ENCODE measurements around the gene SLC39A2. TPM values are rescaled to one million over a fixed set of nuclear protein-coding genes. Genes with fewer than 3 reads are reported as not detected.

SLC39A2 gene
- total RNA-seq, 1 experiment from 2014 or later: not detected

GRCh38 chr14:21015312-21015711, 16.2 kb downstream of the SLC39A2 start:
- H3K27ac Mint-ChIP-seq (ENCODE audit: low read depth, unreplicated experiment): no peak overlapping the region
- BruUV-seq (replicated peaks): no TSS peak
- CTCF ChIA-PET: interaction anchor here (0.6 to 14.8 kb wide), 58 partner anchors 8 to 1443 kb away, joined by 3 to 391 read pairs (median 5); partner anchors contain the start of genes APEX1, ARHGEF40, RNASE13 and RNASE4
- peaks cover 33% of the 10 kb centered on the region for H3K27me3 Mint-ChIP-seq (ENCODE audit: insufficient read depth, unreplicated experiment)
- intact Hi-C loops (cut with micrococcal nuclease): no loop called here
- H3K4me1 Mint-ChIP-seq (ENCODE audit: insufficient read depth, unreplicated experiment): peaks cover 7% of the 10 kb centered on the region
- no peak for DNase-seq (ENCODE audit: unreplicated experiment)
- H3K9me3 Mint-ChIP-seq (ENCODE audit: unreplicated experiment): no peaks in the 10 kb centered on the region
- POLR2A ChIA-PET: interaction anchor here (0.7 to 3.4 kb wide), 8 partner anchors 23 to 163 kb away, joined by 3 to 44 read pairs (median 4); partner anchors contain the start of genes ARHGEF40 and RNASE7
- peaks cover 5% of the 10 kb centered on the region for H3K36me3 Mint-ChIP-seq (ENCODE audit: insufficient read depth, unreplicated experiment)
- TF ChIP-seq CTCF (IDR thresholded peaks at IDR 0.05; ENCODE audit: unreplicated experiment): no peak
- no peak overlapping the region for H3K4me3 Mint-ChIP-seq (ENCODE audit: unreplicated experiment)

- H3K36me3 Mint-ChIP-seq (ENCODE audit: insufficient read depth, unreplicated experiment): peaks cover 5% of the 10 kb centered on the region
- TF ChIP-seq CTCF (IDR thresholded peaks at IDR 0.05; ENCODE audit: unreplicated experiment): no peak
- H3K27ac Mint-ChIP-seq (ENCODE audit: low read depth, unreplicated experiment): no peak overlapping the region
- H3K9me3 Mint-ChIP-seq (ENCODE audit: unreplicated experiment): no peaks in the 10 kb centered on the region
- POLR2A ChIA-PET: interaction anchor here (2.9 to 3.4 kb wide), 2 partner anchors 24 to 88 kb away, joined by 40 to 44 read pairs; partner anchors contain the start of gene RNASE7
- peaks cover 7% of the 10 kb centered on the region for H3K4me1 Mint-ChIP-seq (ENCODE audit: insufficient read depth, unreplicated experiment)
- intact Hi-C loops (cut with micrococcal nuclease): no loop called here
- no peak for DNase-seq (ENCODE audit: unreplicated experiment)
- peaks cover 30% of the 10 kb centered on the region for H3K27me3 Mint-ChIP-seq (ENCODE audit: insufficient read depth, unreplicated experiment)
- no peak overlapping the region for H3K4me3 Mint-ChIP-seq (ENCODE audit: unreplicated experiment)
- CTCF ChIA-PET: interaction anchor here (0.6 to 14.8 kb wide), 18 partner anchors 12 to 624 kb away, joined by 3 to 391 read pairs (median 16); partner anchors contain the start of genes RNASE13, RNASE7, SLC39A2 and TMEM253
- BruUV-seq (replicated peaks): no TSS peak
These were observed 17.5 kb downstream of the SLC39A2 start for GRCh38 chr14:21016413-21017190.

- Mint-ChIP-seq H3K27me3 (ENCODE audit: insufficient read depth, unreplicated experiment) (peaks cover 30% of the 10 kb centered on the region), H3K27ac (ENCODE audit: low read depth, unreplicated experiment) (no peak overlapping the region), H3K9me3 (ENCODE audit: unreplicated experiment) (no peaks in the 10 kb centered on the region), H3K4me3 (ENCODE audit: unreplicated experiment) (no peak overlapping the region), H3K4me1 (ENCODE audit: insufficient read depth, unreplicated experiment) (peaks cover 7% of the 10 kb centered on the region), H3K36me3 (ENCODE audit: insufficient read depth, unreplicated experiment) (no peaks in the 10 kb centered on the region)
- no peak for TF ChIP-seq CTCF (IDR thresholded peaks at IDR 0.05; ENCODE audit: unreplicated experiment)
- POLR2A ChIA-PET: no interaction called here
- no TSS peak for BruUV-seq (replicated peaks)
- CTCF ChIA-PET: interaction anchor here (0.8 to 14.8 kb wide), 10 partner anchors 9 to 87 kb away, joined by 3 to 391 read pairs (median 13); partner anchors contain the start of genes RNASE7, SLC39A2 and TMEM253
- DNase-seq (ENCODE audit: unreplicated experiment): no peak
- intact Hi-C loops (cut with micrococcal nuclease): no loop called here
These were observed 18.6 kb downstream of the SLC39A2 start for GRCh38 chr14:21017528-21018245.

- no peak for DNase-seq (ENCODE audit: unreplicated experiment)
- Mint-ChIP-seq H3K9me3 (ENCODE audit: unreplicated experiment) (no peaks in the 10 kb centered on the region), H3K27me3 (ENCODE audit: insufficient read depth, unreplicated experiment) (peaks cover 30% of the 10 kb centered on the region), H3K27ac (ENCODE audit: low read depth, unreplicated experiment) (no peak overlapping the region), H3K4me1 (ENCODE audit: insufficient read depth, unreplicated experiment) (peaks cover 7% of the 10 kb centered on the region), H3K36me3 (ENCODE audit: insufficient read depth, unreplicated experiment) (no peaks in the 10 kb centered on the region), H3K4me3 (ENCODE audit: unreplicated experiment) (no peak overlapping the region)
- intact Hi-C loops (cut with micrococcal nuclease): no loop called here
- TF ChIP-seq CTCF (IDR thresholded peaks at IDR 0.05; ENCODE audit: unreplicated experiment): no peak
- BruUV-seq (replicated peaks): no TSS peak
- CTCF ChIA-PET: interaction anchor here (0.7 to 14.8 kb wide), 12 partner anchors 10 to 222 kb away, joined by 3 to 391 read pairs (median 10); partner anchors contain the start of genes RNASE7, SLC39A2 and TMEM253
- POLR2A ChIA-PET: no interaction called here
These were observed 19.2 kb downstream of the SLC39A2 start for GRCh38 chr14:21018286-21018685.

All from MCF 10A (cell line).